B cell (primary cell): Measurements from ENCODE around the gene EPB41L5.

Experiments used
- EZH2 ChIP-seq: IDR thresholded peaks from 2 replicates; pipeline ENCODE4 v1.6.1; 2012; ENCODE audit warnings: borderline replicate concordance, low read depth, mild to moderate bottlenecking, moderate library complexity, low read length; ENCODE audit not compliant: insufficient read depth, poor library complexity, severe bottlenecking
- TF ChIP-seq, protein P1 (sequence below): fragments of 200-600 bp; IDR thresholded peaks from one replicate; pipeline ENCODE4 v1.8.0; 2022; ENCODE audit warnings: antibody characterized with exemption, mild to moderate bottlenecking

DNA sequence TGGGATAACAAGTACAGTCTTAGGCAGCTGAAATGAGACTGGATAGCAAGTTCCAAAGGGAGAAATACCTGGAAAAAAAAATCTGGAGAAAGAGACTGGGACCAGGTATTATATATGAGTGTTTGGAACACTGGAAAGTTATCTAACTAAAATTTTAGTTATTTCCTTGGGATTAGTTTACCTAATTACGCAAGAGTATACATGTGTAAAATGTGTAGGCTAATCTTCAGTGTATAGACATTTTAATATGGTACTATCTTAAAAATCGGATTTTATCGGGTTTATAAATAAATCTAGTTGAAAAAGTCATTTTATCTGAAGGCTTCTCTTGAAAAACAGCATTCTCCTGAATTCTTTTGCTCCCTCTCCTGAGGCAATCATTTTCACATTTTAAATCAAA lies 3.9 kb downstream of the EPB41L5 start:
- no peak for TF ChIP-seq EZH2
- TF ChIP-seq, protein P1, sequence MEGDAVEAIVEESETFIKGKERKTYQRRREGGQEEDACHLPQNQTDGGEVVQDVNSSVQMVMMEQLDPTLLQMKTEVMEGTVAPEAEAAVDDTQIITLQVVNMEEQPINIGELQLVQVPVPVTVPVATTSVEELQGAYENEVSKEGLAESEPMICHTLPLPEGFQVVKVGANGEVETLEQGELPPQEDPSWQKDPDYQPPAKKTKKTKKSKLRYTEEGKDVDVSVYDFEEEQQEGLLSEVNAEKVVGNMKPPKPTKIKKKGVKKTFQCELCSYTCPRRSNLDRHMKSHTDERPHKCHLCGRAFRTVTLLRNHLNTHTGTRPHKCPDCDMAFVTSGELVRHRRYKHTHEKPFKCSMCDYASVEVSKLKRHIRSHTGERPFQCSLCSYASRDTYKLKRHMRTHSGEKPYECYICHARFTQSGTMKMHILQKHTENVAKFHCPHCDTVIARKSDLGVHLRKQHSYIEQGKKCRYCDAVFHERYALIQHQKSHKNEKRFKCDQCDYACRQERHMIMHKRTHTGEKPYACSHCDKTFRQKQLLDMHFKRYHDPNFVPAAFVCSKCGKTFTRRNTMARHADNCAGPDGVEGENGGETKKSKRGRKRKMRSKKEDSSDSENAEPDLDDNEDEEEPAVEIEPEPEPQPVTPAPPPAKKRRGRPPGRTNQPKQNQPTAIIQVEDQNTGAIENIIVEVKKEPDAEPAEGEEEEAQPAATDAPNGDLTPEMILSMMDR: no peak
